NCI-H69 (cell line): ENCODE measurements around the gene RMND1.

Source experiments
- DNase-seq: peaks from one replicate; lab custom pipeline; 2025; lab: John Stamatoyannopoulos, UW

Gene RMND1

GRCh38 chr6:151414641-151415260 lies 37.2 kb downstream of the RMND1 start:
- DNase-seq: no peak

- no peak for DNase-seq
Measured at GRCh38 chr6:151413372-151414145, 38.4 kb downstream of the RMND1 start.

DNA sequence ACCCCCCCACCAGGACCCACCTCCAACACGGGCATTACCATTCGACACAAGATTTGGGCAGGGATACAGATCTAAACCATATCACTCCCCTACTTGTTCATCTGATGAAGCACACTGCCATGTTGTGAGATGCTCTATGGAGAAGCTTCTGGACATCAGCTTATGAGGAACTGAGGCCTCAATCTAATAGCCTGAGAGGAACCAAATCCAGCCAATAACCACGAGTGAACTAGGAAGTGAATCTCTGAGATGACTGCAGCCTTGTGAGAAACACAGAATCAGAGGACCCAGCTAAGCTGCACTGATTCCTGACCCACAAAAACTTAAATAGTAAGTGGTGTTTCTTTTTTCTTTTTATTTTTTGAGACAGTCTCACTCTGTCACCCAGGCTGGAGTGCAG lies 39.0 kb downstream of the RMND1 start:
- no peak for DNase-seq

DNA sequence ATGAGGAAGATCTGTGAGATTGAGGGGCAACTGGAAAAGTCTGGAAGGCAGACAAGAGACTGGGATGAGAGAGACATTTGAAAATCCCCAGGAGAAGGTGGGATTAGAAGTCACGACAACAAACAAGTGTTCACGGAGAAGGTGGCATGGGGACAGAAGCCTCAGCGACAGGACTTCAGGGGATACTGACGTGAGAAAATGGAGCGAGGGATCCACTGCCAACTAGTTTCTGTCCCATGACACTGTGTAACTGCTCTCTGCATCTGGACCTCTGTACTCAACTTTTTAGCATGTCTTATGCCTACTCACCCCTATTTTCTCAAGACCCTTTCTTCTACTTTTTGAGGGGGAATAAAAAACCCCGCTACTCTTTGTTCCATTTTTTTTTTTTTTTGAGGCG lies 42.2 kb downstream of the RMND1 start:
- DNase-seq: no peak

DNA sequence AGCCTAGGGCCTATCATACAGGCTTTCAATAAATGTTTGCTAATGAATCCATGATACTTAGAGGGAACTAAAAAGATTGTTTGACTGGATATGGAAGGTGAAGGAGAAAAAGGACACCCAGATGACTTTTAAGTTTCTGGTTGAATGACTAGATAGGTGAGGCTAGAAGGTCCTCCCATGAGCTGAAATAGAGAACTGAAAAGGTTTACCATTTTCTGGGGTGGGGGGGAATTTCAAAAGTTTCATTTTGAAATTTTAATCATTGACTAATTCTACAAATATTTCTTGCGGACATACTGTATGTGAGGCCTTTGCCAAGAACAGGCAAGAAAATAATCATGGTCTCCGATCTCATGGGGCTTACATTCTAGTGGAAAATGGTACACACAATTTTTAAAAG lies 42.7 kb downstream of the RMND1 start:
- no peak for DNase-seq

DNA sequence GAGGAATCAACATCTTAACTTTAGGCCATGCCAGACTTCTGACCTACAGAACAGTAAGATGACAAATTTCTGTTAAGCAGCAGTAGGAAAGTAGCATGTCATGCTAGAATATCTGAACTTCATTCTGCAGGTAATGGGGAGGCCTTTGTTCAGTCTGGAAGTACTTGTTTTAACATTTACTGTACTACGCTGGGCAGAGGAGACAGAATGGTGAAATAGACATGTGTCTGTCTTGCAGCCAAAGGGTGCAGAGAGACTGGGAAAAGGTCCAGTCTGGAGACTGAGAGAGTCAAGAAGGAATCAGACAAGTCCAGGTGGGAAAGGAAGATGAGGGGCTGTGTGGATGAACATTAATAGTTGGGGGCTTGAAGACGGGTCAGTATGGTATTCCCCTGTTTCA lies 43.1 kb downstream of the RMND1 start:
- DNase-seq: no peak

DNA sequence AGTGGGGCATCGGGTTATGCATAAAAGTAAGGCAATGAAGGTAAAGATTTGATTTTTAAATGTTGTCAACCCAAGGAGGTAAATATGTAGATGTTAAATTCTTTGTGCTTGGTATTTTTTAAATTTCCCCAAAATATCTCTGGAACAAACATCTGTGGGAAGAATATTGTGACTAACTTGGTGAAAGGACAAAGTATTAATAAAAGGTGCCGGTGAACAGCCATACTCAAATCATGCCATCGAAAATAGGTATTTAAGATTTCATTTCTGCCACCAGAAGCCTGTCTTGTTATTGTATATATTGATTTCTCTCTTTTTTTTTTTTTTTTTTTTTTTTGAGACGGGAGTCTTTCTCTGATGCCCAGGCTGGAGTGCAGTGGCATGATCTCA lies 48.0 kb downstream of the RMND1 start:
- DNase-seq: no peak

DNA sequence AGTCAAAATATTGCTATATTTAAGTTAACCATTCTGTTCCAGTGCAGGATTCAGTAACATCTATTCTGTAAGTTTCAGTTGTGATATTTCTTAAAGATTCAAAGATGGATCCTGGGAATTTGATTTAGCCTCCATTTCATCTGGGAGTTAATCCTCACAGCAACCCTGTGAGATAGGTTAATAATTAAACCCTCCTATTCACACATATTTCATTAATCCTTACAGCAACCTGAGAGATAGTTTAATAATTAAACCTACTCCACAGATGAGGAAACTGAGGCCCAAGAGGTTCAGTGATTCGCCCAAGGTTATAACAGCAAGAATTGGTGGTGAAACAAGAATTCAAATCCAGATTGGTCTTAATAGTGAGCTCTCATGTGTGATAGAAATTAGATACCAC lies 49.7 kb downstream of the RMND1 start:
- DNase-seq: no peak

GRCh38 chr6:151400473-151400872 lies 51.5 kb downstream of the RMND1 start:
- DNase-seq: no peak

DNA sequence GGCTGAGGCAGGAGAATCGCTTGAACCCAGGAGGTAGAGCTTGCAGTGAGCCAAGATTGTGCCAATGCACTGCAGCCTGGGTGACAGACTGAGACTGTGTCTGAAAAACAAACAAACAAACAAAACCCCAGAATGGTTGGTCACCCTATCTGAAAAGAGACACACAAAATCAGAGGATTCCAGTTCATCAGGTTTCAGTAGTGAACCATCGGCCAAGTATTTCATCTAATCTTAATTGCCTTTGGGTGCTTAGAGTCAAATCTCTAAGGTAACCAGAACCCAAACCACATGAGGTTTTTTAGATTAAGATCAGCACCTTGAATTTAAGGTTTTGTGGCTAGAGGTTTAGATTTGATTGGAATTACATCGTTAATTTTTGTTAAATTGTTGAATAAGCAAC lies 52.2 kb downstream of the RMND1 start:
- DNase-seq: no peak

- DNase-seq: no peak
Measured at GRCh38 chr6:151393410-151393809, 58.5 kb downstream of the RMND1 start.

DNA sequence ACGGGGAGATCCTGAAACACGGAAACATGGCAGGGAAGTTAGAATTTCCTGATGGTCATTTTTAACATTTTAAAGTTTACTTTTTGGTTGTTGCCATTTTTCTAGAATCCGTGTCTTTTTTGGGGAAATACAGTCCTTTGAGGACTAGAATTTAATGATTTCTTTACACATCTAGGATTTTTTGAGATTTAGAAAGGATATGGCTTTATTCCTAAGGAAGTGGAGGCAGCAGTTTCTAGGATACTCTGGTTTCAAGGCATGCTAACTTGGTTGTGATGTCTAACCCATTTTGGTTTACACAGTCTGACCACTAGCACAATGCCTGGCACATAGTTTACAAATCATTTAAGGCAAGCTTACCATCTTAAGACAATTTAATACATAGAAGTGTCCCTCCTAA lies 59.5 kb downstream of the RMND1 start:
- no peak for DNase-seq

GRCh38 chr6:151391471-151392413 lies 60.2 kb downstream of the RMND1 start, which contains the start of gene ZBTB2:
Gene ZBTB2, minus strand, starts transcription at chr6:151391559. Its CDS starts 17,922 bp downstream, at chr6:151373637.
- peak; percentile 94 for DNase-seq

DNA sequence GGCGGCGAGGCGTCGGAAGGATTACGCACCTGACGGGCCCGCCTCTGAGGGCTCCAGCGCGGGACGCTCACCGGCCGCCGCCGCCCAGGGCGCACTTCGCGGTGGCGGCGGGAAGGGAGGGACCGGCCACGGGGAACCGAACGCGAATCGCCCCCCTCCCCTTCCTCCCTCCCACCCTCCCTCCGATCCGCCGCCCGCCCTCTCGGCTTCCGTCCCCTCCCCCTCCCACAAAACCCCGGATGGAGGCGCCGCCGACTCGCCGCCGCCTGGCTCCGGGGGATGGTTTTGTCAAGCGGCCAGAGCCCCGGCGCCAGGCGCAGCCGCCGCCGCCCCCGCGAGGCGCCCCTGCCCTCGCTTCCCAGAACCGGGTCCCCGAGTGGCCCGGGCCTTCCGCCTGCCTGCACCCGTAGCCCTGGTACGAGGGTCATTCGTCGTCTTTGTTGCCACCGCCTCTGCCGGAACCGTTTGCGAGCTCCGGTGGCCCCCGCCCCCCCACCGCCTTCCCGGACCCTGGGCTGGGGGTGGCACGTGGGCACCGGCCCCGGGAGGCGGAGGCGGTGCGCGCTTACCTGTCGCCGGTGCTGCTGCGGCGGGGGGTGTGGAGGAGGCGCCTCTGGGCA lies 61.0 kb downstream of the RMND1 start:
- DNase-seq: peak; percentile 90

DNA sequence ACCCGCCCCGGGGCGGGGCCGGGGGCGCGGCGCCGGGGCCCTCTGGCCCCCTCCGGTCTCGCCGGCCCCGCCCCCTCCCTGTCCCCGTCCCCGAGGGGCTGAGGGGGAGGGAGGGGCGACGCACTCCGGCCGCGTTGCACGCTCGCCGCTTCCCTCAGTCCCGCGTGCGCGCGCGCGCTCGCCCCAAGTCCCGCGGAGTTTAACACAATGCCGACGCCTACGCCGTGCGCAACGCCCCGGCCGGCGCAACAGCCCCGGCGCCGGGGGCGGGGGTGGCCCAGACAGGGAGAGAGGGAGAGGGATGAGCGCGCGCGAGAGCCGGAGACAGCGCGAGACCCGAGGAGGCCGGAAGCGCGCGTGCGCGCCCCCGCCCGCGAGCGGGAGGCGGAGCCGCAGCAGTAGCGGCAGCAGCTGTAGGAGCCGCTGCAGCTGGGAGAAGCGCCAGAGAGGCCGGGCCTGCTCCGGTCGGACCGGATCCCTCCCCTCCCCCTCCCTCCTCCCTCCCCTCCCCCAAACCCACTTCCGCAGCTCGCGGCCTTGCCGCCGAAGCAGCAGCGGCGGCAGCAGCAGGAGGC lies 61.6 kb downstream of the RMND1 start:
- peak; percentile 99 for DNase-seq

- peak; percentile 92 for DNase-seq
Measured at GRCh38 chr6:151389618-151390275, 62.2 kb downstream of the RMND1 start.

DNA sequence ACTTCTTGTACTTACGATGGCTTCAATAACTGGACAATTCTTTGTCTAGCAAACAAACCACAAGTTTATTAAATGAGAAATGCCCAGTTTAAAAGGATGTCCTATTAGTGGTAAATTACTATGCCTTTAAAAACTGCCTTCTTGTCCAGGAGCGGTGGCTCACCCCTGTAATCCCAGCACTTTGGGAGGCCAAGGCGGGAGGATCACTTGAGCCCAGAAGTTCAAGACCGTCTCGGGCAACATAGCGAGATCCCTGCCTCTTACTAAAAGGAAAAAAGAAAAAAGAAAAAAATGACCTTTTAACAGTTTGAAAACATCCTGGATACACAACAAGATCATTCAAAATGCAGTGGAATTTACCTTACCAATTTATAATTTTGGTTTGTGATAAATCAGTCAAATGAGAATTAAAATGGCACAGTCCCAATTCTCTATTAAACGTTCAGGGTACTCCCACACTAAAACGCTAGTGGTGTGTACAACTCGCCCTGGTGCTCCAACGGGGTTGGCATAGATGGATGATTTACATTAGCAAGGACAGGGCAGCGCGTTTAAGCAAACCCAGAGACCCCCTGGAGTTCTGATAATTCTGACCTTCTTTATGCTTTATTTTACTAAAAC lies 62.8 kb downstream of the RMND1 start:
- no peak for DNase-seq

DNA sequence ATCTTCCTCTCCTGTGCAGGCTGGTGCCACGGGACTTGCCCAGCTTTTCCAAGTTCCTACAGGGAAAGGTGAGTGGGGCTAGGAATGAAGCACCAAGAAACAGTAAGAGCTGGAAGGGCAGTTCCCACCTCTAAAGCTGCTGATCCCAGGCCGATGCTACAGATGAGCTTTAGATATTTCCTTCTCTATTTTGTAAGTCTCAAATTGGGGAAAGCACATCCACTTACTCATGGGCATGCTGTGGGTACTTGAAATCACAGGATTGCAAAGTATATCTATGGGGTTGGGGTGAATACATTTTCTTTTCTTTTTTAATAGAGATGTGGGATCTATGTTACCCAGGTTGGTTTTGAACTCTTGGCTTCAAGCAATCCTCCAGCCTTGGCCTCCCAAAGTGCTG lies 63.7 kb downstream of the RMND1 start:
- DNase-seq: no peak

GRCh38 chr6:151387175-151387970 lies 64.6 kb downstream of the RMND1 start:
- no peak for DNase-seq

DNA sequence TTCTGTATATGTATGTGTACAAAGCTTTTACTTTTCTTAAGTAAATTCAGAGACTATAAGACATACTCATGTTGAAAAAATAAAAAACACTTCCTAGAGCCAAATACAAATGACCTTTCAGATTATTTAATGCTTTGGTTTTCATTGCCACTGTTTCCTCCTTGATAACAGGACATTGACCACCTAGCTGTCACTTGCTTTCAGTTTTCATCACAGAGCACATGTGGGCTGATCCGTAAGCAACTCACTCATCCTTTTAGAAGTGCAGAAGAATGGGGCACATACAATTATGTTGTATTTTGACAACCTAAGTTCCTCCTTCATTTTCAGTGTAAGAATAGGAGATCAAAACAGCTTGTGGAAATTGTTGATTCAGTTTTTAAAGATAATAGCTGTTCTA lies 66.7 kb downstream of the RMND1 start:
- no peak for DNase-seq
